Measurements from ENCODE around the gene TMEM91.

Gene TMEM91

GRCh38 chr19:41431426-41432386 lies 55.4 kb downstream of the TMEM91 start:
- no peak for DNase-seq (ENCODE audit: low read depth in 2 of 2)

DNA sequence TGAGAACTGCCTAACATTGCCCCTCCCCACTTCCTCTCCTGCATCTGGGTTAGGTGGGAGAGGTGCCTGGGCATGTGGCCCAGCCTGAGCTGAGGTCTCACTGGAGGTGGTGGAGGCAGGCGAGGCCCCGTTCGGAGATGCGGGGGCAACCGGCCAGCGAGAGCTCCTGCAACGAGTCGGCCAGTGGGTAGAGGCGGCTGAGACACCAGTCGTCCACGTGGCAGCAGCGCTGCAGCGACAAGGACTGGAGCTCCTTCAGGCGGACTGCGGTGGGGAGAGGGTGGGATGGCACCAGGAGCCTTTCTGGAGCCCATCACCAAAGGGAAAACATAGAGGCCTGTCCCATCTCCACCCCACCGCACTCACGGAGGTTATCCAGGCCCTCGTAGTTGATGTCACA lies 56.8 kb downstream of the TMEM91 start:
- no peak for DNase-seq (ENCODE audit: low read depth in 2 of 2)
